GM18873 (cell line): ENCODE results near the gene FEV.
"Not testable (repeated sequence)": the region's sequence is repeated elsewhere in the genome, so short reads cannot be mapped to it uniquely, and the experiment has no call there.

Experiments used
- ATAC-seq: cut with Tn5 transposase; IDR thresholded peaks from one replicate; pipeline ENCODE4 v1.9.1; 2021; ENCODE audit warnings: mild to moderate bottlenecking, moderate library complexity, moderate number of reproducible peaks; ENCODE audit not compliant: unreplicated experiment, low FRiP score

FEV gene

DNA sequence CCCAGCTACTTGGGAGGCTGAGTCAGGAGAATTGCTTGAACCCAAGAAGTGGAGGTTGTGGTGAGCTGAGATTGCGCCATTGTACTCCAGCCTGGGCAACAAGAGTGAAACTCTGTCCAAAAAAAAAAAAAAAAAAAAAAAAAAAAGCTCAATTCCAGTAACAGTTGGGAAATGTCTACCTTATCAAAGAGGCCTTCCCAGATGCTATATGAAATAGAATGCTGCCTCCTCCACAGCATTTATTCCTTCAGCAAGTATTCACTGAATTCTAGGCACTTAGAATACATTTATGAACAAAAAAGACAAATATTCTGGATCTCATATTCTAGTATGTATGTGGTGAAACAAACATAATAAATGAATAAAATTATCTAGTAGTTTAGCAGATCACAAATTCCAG lies 38.4 kb downstream of the FEV start:
- ATAC-seq = no peak

DNA sequence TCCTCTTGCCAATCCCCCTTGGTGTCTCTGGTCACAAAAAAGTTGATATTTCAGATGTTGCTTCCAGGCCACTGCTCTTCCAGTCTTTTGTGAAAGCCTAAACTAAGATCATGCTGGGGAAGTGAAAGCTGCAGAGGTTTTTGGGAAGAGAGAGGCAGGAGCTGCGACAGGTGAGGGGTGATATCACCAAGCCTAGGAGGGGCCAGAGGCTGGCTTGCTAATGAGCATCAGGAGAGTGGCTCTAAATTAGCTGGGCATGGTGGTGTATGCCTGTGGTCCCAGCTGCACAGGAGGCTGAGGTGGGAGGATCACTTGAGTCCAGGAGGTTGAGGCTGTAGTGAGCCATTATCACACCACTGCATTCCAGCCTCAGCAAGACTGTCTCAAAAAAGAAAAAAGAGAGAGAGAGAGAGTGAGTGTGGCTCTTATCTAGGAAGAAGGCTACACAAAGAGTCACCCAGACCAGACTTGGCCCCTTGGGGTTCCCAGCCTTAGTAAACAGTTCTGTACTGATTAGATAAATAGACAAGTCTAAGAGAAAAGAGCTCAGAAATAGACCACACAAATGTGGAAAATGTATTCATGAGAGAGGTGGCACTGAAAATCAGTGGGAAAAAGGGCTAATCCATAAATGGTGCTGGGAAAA lies 40.1 kb downstream of the FEV start:
- ATAC-seq = no peak

DNA sequence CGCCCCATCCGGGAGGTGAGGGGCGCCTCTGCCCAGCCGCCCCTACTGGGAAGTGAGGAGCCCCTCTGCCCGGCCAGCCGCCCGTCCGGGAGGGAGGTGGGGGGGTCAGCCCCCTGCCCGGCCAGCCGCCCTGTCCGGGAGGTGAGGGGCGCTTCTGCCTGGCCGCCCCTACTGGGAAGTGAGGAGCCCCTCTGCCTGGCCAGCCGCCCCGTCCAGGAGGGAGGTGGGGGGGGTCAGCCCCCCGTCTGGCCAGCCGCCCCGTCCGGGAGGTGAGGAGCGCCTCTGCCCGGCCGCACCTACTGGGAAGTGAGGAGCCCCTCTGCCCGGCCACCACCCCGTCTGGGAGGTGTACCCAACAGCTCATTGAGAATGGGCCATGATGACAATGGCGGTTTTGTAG lies 53.2 kb downstream of the FEV start:
- not testable (repeated sequence) for ATAC-seq
